ENCODE measurements around the gene CFAP65.

CFAP65 gene

GRCh38 chr2:219034823-219035222 lies 6.5 kb downstream of the CFAP65 start:
- no peak overlapping the region for H3K27ac ChIP-seq
- no peak for DNase-seq (ENCODE audit: low read depth, low spot score)

DNA sequence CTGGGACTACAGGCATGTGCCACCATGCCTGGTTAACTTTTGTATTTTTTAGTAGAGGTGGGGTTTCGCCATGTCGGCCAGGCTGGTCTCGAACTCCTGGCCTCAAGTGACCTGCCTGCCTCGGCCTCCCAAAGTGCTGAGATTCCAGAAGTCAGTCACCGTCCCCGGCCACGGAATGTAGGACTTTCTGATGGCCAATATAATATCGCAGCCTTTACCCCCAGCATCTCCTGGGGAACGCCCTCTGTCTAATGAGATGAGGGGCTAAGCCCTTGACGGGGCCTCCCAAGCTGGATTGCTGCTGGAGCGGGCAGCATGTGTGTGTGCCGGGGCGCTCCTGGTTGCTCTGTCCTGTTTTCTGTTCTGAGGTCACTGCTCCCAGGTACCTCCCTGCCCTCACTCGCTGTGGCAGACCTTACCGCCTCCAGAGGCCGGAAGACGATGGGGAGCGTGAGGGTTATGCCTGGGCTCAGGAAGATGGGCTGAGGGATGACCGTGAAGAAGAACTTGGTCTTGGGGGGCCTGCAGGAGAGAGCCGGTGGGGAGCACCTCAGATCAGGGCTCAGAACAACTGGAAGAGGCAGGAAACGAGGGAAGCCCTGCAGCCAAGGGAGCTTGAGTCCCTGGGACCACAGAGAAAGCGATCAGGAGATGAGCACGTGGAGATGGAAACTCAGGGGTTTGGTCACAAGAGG lies 9.1 kb downstream of the CFAP65 start:
- H3K27ac ChIP-seq, result no peak overlapping the region
- no peak for DNase-seq (ENCODE audit: low read depth, low spot score)

GRCh38 chr2:219031005-219031738 lies 10.1 kb downstream of the CFAP65 start:
- no peak for DNase-seq (ENCODE audit: low read depth, low spot score)
- no peak overlapping the region for H3K27ac ChIP-seq

- DNase-seq (ENCODE audit: low read depth, low spot score), result no peak
- no peak overlapping the region for H3K27ac ChIP-seq
Measured at GRCh38 chr2:219030177-219030940, 11.0 kb downstream of the CFAP65 start.

GRCh38 chr2:219029829-219030165 lies 11.5 kb downstream of the CFAP65 start:
- DNase-seq (ENCODE audit: low read depth, low spot score), result no peak
- no peak overlapping the region for H3K27ac ChIP-seq

DNA sequence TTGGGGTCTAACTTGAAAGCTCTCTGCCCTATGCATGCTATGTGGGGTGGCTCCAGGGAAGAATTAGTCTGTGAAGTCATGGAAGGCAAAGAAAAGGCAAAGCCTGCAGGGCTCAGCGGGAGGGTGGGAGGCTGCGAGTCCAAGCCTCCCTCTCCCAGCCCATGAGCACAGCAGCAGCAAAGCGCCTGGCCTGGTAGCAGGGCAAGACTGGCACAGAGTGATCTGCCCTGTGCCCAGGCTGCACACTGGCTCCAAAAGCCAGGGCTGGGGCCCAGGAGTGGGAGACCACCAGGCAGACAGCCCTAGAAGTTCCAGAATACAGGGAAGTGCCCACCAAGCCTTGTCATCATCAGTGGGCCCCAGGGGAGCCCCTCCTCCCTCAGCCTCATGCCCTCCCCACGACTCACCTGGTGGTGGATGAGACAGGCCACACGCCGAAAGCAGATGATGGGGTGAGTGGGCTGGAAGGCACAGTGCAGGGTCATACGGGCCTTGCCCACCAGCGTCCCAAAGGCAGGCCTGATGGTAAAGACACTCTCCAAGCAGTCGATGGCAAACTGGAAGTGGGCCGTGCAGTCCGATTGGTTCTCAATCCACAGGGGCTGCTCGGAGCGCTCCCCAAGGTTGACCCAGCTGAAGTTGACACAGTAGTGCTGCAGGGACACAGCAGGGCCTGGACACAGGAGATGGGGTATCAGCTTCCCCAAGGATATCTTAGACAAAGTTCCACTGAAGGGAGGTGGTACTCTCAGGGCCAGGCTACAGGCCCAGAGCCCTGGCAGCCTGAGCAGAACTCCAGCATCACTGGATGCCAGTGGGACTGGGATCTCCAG lies 12.1 kb downstream of the CFAP65 start:
- no peak overlapping the region for H3K27ac ChIP-seq
- DNase-seq (ENCODE audit: low read depth, low spot score), result no peak

- no peak for DNase-seq (ENCODE audit: low read depth, low spot score)
- H3K27ac ChIP-seq, result no peak overlapping the region
Measured at GRCh38 chr2:219028141-219028540, 13.2 kb downstream of the CFAP65 start.

DNA sequence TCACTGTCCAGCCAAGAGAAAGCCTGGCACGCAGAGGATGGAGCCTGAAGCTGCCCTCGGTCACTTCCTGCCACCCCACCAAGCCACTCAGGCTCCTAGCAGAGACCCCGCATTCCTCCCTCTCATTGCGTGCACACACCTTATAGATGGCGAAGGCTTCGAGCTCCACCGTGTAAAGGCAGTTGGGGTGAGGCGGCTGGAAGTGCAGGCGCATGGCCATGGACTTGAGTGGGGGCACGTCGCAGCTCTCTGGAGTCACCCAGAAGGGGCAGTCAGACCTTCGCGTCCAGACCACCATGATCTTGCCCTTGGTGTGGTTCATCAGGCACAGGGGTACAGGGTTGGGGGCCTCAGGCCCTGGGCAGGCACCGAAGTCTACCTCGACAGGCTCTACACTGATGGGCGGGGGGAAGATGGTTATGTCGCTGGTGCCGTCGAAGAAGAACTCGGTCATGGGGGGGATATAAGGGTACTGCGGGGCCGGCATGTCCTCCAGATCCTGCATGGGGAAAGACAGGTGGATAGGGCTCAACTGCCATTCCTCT lies 13.7 kb downstream of the CFAP65 start:
- DNase-seq (ENCODE audit: low read depth, low spot score), result no peak
- H3K27ac ChIP-seq, result no peak overlapping the region

DNA sequence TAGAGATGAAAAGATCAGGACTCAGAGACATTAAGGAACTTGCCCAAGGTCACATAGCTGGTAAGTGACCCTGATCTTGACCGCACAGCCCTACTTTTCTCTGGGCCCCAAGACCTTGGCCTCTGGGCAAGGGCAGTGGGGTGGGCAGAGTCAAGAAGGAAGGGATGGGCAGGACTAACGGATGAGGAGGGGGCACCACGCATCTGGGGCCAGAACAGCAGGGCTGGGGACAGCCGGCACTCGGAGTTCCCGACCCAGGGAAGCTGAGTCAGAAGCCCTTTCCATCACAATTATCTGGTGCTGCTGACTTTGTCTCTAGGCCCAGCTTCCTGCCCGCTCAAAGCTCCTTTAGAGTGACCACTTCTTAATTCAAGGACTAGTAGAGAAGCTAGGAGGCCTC lies 14.4 kb downstream of the CFAP65 start:
- DNase-seq (ENCODE audit: low read depth, low spot score), result no peak
- no peak overlapping the region for H3K27ac ChIP-seq

- no peak overlapping the region for H3K27ac ChIP-seq
- no peak for DNase-seq (ENCODE audit: low read depth, low spot score)
Measured at GRCh38 chr2:219025637-219026585, 15.4 kb downstream of the CFAP65 start.

- H3K27ac ChIP-seq, result no peak overlapping the region
Measured at GRCh38 chr2:219024059-219024458, 17.3 kb downstream of the CFAP65 start.

DNA sequence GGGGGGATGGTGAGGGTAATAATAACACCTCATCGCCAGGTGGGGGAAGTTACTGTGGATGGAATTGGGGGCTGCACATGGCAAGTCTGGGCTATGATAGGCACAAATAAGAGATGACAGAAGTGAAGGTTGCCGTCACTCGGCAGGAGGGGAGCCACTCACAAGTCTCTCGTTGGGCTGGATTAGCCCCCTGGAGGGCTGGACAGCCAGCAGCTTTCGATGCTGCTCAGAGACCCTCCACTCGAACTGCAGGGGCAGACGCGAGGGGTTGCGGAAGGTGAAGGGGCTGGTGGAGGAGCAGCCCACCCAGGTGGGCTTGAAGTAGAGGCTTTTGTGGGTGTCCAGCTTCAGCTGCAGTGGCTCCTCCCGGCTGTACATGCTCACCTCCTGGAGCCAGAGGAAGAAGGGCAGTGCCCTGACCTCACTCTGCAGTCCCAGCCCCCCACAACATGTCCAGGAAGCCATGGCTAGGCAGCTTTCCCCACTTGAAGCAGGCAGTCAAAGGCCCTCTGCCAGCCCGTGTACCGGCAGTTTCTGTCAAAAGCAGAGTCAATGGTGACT lies 18.2 kb downstream of the CFAP65 start:
- no peak overlapping the region for H3K27ac ChIP-seq
- no peak for DNase-seq (ENCODE audit: low read depth, low spot score)

More at GRCh38 chr2:219024059-219024458, 17.3 kb downstream of the CFAP65 start:
- no peak for DNase-seq (ENCODE audit: low read depth, low spot score)

DNA sequence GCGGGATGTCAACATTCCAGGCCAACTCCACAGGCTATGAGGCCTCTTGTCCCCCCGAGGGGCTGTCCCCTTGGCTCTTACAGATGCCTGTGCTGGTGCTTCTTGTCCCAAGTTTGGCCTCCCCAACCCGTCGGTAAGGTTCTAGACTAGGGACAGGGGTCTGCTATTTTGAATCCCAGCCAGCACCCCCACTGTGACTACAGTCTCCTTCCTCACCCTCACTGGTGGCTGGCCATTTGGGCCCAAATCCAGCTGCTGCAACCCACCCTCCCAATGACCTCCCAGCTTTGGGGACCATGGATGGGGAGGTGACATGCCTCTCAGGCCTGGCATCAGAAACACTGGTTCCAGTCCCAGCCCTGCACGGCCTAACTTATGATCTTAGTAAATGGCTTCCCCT lies 18.7 kb downstream of the CFAP65 start:
- H3K27ac ChIP-seq, result no peak overlapping the region
- DNase-seq (ENCODE audit: low read depth, low spot score), result no peak

DNA sequence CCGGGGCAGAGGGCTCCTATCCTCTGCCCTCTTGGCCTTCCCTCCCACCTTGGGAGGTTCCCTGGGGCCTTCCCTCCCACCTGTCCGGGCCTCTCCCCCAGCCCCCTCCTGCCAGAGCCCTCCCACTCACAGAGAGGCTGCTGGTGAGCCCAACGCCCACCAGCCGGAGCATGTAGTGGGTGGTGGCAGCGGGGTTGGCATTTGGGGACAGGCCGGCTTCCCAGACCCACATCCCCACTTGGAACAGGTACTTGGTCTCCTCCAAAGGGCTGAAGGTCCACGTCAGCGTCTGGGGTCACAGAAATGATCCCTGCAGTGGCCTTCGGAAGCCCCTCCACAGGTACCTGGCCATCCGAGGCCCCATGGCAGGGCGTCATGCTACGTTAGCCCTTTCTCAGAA lies 19.3 kb downstream of the CFAP65 start:
- no peak for DNase-seq (ENCODE audit: low read depth, low spot score)
- no peak overlapping the region for H3K27ac ChIP-seq

- DNase-seq (ENCODE audit: low read depth, low spot score), result no peak
- no peak overlapping the region for H3K27ac ChIP-seq
Measured at GRCh38 chr2:219021591-219021990, 19.7 kb downstream of the CFAP65 start.

- no peak for DNase-seq (ENCODE audit: low read depth, low spot score)
- no peak overlapping the region for H3K27ac ChIP-seq
Measured at GRCh38 chr2:219020604-219021365, 20.5 kb downstream of the CFAP65 start.

DNA sequence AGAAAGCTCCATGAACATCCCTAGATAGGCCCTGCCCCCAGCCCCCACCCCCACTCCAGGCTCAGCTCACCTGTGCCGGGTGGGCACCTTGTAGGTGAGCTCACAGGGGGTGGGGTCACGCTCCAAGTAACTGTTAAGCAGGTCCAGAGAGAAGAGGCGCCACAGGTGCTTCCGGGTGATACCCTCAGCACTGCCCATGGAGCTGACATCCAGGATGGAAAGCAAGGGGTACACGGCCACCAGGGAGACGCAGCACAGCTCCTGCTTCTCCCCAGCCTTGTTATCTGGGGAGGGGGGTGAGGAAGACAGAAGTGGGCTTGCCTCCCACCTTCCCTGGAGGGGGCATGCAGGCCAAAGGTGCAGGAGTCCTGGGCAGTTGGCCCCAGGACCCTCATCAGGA lies 21.9 kb downstream of the CFAP65 start:
- no peak for DNase-seq (ENCODE audit: low read depth, low spot score)
- no peak overlapping the region for H3K27ac ChIP-seq

GRCh38 chr2:219018726-219019125 lies 22.6 kb downstream of the CFAP65 start:
- DNase-seq (ENCODE audit: low read depth, low spot score), result no peak
- H3K27ac ChIP-seq, result no peak overlapping the region
